Measurements from ENCODE around the gene CDC42. TPM values are rescaled to one million over a fixed set of nuclear protein-coding genes. Genes with fewer than 3 reads are reported as not detected.

The CDC42 gene
- total RNA-seq, 1 donor = 525 TPM

GRCh38 chr1:22018583-22019559, 33.6 kb upstream of the CDC42 start:
- H3K4me3 ChIP-seq (ENCODE audit: low read depth, low read length) = no peak overlapping the region
- DNase-seq (ENCODE audit: low read depth) = peak; percentile 81
- peak; percentile 53 for TF ChIP-seq CTCF (IDR thresholded peaks at IDR 0.05; ENCODE audit: insufficient read depth, low read length)

GRCh38 chr1:22021061-22021460, 31.4 kb upstream of the CDC42 start:
- TF ChIP-seq CTCF (IDR thresholded peaks at IDR 0.05; ENCODE audit: insufficient read depth, low read length) = no peak
- H3K4me3 ChIP-seq (ENCODE audit: low read depth, low read length) = no peak overlapping the region
- no peak for DNase-seq (ENCODE audit: low read depth)

- peak; percentile 86 for DNase-seq (ENCODE audit: low read depth)
These were observed 27.8 kb upstream of the CDC42 start for GRCh38 chr1:22024485-22025367.

GRCh38 chr1:22025368-22026155, 26.9 kb upstream of the CDC42 start:
- peak overlapping the region; percentile 99 for H3K4me3 ChIP-seq (ENCODE audit: low read depth, low read length)
- DNase-seq (ENCODE audit: low read depth) = peak; percentile 94
- TF ChIP-seq CTCF (IDR thresholded peaks at IDR 0.05; ENCODE audit: insufficient read depth, low read length) = no peak

More at GRCh38 chr1:22024485-22025367, 27.8 kb upstream of the CDC42 start:
- peak; percentile 5 for TF ChIP-seq CTCF (IDR thresholded peaks at IDR 0.05; ENCODE audit: insufficient read depth, low read length)
- H3K4me3 ChIP-seq (ENCODE audit: low read depth, low read length) = peak overlapping the region; percentile 99

GRCh38 chr1:22026924-22027289, 25.6 kb upstream of the CDC42 start:
- no peak for DNase-seq (ENCODE audit: low read depth)
- no peak for TF ChIP-seq CTCF (IDR thresholded peaks at IDR 0.05; ENCODE audit: insufficient read depth, low read length)
- H3K4me3 ChIP-seq (ENCODE audit: low read depth, low read length) = no peak overlapping the region

GRCh38 chr1:22030057-22030456, 22.5 kb upstream of the CDC42 start:
- TF ChIP-seq CTCF (IDR thresholded peaks at IDR 0.05; ENCODE audit: insufficient read depth, low read length) = no peak
- H3K4me3 ChIP-seq (ENCODE audit: low read depth, low read length) = no peak overlapping the region
- DNase-seq (ENCODE audit: low read depth) = no peak
